ENCODE data around the gene KCTD20.
A peak's percentile ranks its signal among the peaks of the same experiment; 100 is the strongest.
"Not testable (repeated sequence)": the region's sequence is repeated elsewhere in the genome, so short reads cannot be mapped to it uniquely, and the experiment has no call there.

KCTD20 gene

GRCh38 chr6:36445621-36446020 is 2.8 kb downstream of the KCTD20 start:
- DNase-seq = no peak

GRCh38 chr6:36449173-36449572 is 6.4 kb downstream of the KCTD20 start:
- not testable (repeated sequence) for DNase-seq

- not testable (repeated sequence) for DNase-seq
These were observed 10.1 kb downstream of the KCTD20 start for GRCh38 chr6:36452897-36453296.

- DNase-seq = no peak
These were observed 12.8 kb downstream of the KCTD20 start for GRCh38 chr6:36455486-36456027.

- no peak for DNase-seq
These were observed 16.7 kb downstream of the KCTD20 start for GRCh38 chr6:36459501-36459900.

GRCh38 chr6:36460916-36461315 is 18.1 kb downstream of the KCTD20 start:
- DNase-seq = no peak

GRCh38 chr6:36461646-36462045 is 18.8 kb downstream of the KCTD20 start:
- DNase-seq = no peak

GRCh38 chr6:36463676-36464075 is 20.9 kb downstream of the KCTD20 start:
- peak; percentile 41 for DNase-seq

GRCh38 chr6:36464233-36464632 is 21.4 kb downstream of the KCTD20 start:
- DNase-seq = no peak

GRCh38 chr6:36467625-36468024 is 24.8 kb downstream of the KCTD20 start:
- no peak for DNase-seq

- DNase-seq = no peak
These were observed 26.4 kb downstream of the KCTD20 start for GRCh38 chr6:36469148-36469661.

- DNase-seq = no peak
These were observed 27.1 kb downstream of the KCTD20 start for GRCh38 chr6:36469946-36470345.

- no peak for DNase-seq
These were observed 35.3 kb downstream of the KCTD20 start for GRCh38 chr6:36478051-36478526.

- DNase-seq = no peak
These were observed 36.5 kb downstream of the KCTD20 start for GRCh38 chr6:36479256-36479655.

GRCh38 chr6:36483326-36483725 is 40.5 kb downstream of the KCTD20 start:
- DNase-seq = not testable (repeated sequence)

GRCh38 chr6:36484736-36485135 is 41.9 kb downstream of the KCTD20 start:
- DNase-seq = no peak

- peak; percentile 32 for DNase-seq
These were observed 44.9 kb downstream of the KCTD20 start for GRCh38 chr6:36487698-36488097.

- DNase-seq = no peak
These were observed 45.4 kb downstream of the KCTD20 start for GRCh38 chr6:36488221-36488620.

GRCh38 chr6:36489426-36489825 is 46.6 kb downstream of the KCTD20 start:
- DNase-seq = no peak

GRCh38 chr6:36491378-36491965 is 48.7 kb downstream of the KCTD20 start:
- no peak for DNase-seq

- DNase-seq = no peak
These were observed 49.3 kb downstream of the KCTD20 start for GRCh38 chr6:36492092-36492491.

- DNase-seq = no peak
These were observed 49.8 kb downstream of the KCTD20 start for GRCh38 chr6:36492621-36493020.

- no peak for DNase-seq
These were observed 50.5 kb downstream of the KCTD20 start for GRCh38 chr6:36493319-36493718.

GRCh38 chr6:36493859-36494258 is 51.1 kb downstream of the KCTD20 start:
- DNase-seq = no peak

GRCh38 chr6:36495086-36495485 is 52.3 kb downstream of the KCTD20 start:
- DNase-seq = no peak

Data from fibroblast of upper back skin (primary cell).